ENCODE data around the gene COL19A1.

- TF ChIP-seq CTCF (IDR thresholded peaks at IDR 0.05) (no peak), ZFX (IDR thresholded peaks at IDR 0.05; ENCODE audit: borderline replicate concordance) (no peak)
These were observed 285.3 kb downstream of the COL19A1 start for GRCh38 chr6:70151616-70152015.
